MM.1S (cell line): ENCODE measurements around the gene IST1.

ENCODE experiments used
- DNase-seq: peaks from one replicate; pipeline ENCODE4 v3.0.0-alpha.2; 2015
- H2AFZ ChIP-seq: fragments of 300-600 bp; sonication (generic); 2 replicates; pipeline ENCODE4 v1.6.0; 2016; ENCODE audit warnings: antibody characterized with exemption, low read length
- H3F3A ChIP-seq: fragments of 300-600 bp; sonication (generic); 2 replicates; pipeline ENCODE4 v1.6.1; 2016; ENCODE audit warnings: mild to moderate bottlenecking, antibody characterized with exemption, low read length, moderate library complexity, mixed read lengths; ENCODE audit not compliant: insufficient read depth
- H3K27ac ChIP-seq: fragments of 300-600 bp; sonication (generic); 2 replicates; pipeline ENCODE4 v1.5.1; 2016; ENCODE audit warnings: mild to moderate bottlenecking, low read length
- H3K27me3 ChIP-seq: fragments of 300-600 bp; sonication (generic); replicated peaks from 2 replicates; pipeline ENCODE4 v1.6.0; 2016; ENCODE audit warnings: low read length; ENCODE audit not compliant: insufficient read depth
- H3K36me3 ChIP-seq: fragments of 300-600 bp; sonication (generic); replicated peaks from 2 replicates; pipeline ENCODE4 v1.6.1; 2016; ENCODE audit warnings: mild to moderate bottlenecking, low read length, mixed read lengths; ENCODE audit not compliant: insufficient read depth
- H3K4me1 ChIP-seq: fragments of 300-600 bp; sonication (generic); 2 replicates; pipeline ENCODE4 v1.6.1; 2016; ENCODE audit warnings: low read length, mixed read lengths
- H3K4me2 ChIP-seq: fragments of 300-600 bp; sonication (generic); 2 replicates; pipeline ENCODE4 v1.6.0; 2016; ENCODE audit warnings: low read depth, low read length
- H3K4me3 ChIP-seq: fragments of 300-600 bp; sonication (generic); 2 replicates; pipeline ENCODE4 v1.5.1; 2016; ENCODE audit warnings: low read length, mixed read lengths
- H3K79me2 ChIP-seq: fragments of 300-600 bp; sonication (generic); 2 replicates; pipeline ENCODE4 v1.6.1; 2016; ENCODE audit warnings: mixed run types, low read length, mixed read lengths
- H3K9ac ChIP-seq: fragments of 300-600 bp; sonication (generic); 2 replicates; pipeline ENCODE4 v1.6.1; 2016; ENCODE audit warnings: low read length, mixed read lengths
- H3K9me2 ChIP-seq: fragments of 300-600 bp; sonication (generic); replicated peaks from 2 replicates; pipeline ENCODE4 v1.6.1; 2016; ENCODE audit warnings: mild to moderate bottlenecking, low read length, mixed read lengths; ENCODE audit not compliant: insufficient read depth
- H3K9me3 ChIP-seq: fragments of 300-600 bp; sonication (generic); replicated peaks from 2 replicates; pipeline ENCODE4 v1.6.1; 2016; ENCODE audit warnings: mild to moderate bottlenecking, low read length, mixed read lengths; ENCODE audit not compliant: insufficient read depth
- H4K20me1 ChIP-seq: fragments of 300-600 bp; sonication (generic); 2 replicates; pipeline ENCODE4 v1.6.1; 2016; ENCODE audit warnings: mild to moderate bottlenecking, low read length, moderate library complexity, mixed read lengths; ENCODE audit not compliant: insufficient read depth
- CTCF ChIP-seq: fragments of 300-600 bp; sonication (generic); IDR thresholded peaks from 2 replicates; pipeline ENCODE4 v1.5.1; 2016; ENCODE audit warnings: antibody characterized with exemption, low read length, mixed read lengths
- EZH2 ChIP-seq: fragments of 300-600 bp; sonication (generic); optimal IDR thresholded peaks from 2 replicates; pipeline ENCODE3; 2017; ENCODE audit warnings: low read depth, mild to moderate bottlenecking, antibody characterized with exemption, low read length, mixed read lengths
- EZH2phosphoT487 ChIP-seq: fragments of 300-600 bp; sonication (generic); IDR thresholded peaks from 2 replicates; pipeline ENCODE4 v1.6.1; 2018; ENCODE audit warnings: antibody characterized with exemption, low read length

The IST1 gene

GRCh38 chr16:71933017-71933416 lies 37.7 kb downstream of the IST1 start:
- Histone ChIP-seq H3F3A (no peaks in the 10 kb centered on the region), H2AFZ (no peak overlapping the region), H3K4me2 (no peak overlapping the region), H3K4me3 (no peak overlapping the region), H4K20me1 (no peaks in the 10 kb centered on the region), H3K4me1 (no peaks in the 10 kb centered on the region), H3K36me3 (no peaks in the 10 kb centered on the region), H3K27ac (no peak overlapping the region), H3K27me3 (no peaks in the 10 kb centered on the region), H3K9me2 (no peaks in the 10 kb centered on the region), H3K79me2 (peaks cover 22% of the 10 kb centered on the region), H3K9ac (no peak overlapping the region), H3K9me3 (no peaks in the 10 kb centered on the region)
- TF ChIP-seq CTCF = no peak
- no peak for TF ChIP-seq EZH2phosphoT487
- no peak for TF ChIP-seq EZH2
- DNase-seq = no peak

GRCh38 chr16:71933913-71934695 lies 38.8 kb downstream of the IST1 start:
- no peak for DNase-seq
- Histone ChIP-seq H3K9me2 (no peaks in the 10 kb centered on the region), H3K79me2 (peaks cover 11% of the 10 kb centered on the region), H3K27ac (no peak overlapping the region), H2AFZ (no peak overlapping the region), H3K9ac (no peak overlapping the region), H3K9me3 (no peaks in the 10 kb centered on the region), H4K20me1 (no peaks in the 10 kb centered on the region), H3K4me1 (no peaks in the 10 kb centered on the region), H3K27me3 (no peaks in the 10 kb centered on the region), H3K36me3 (no peaks in the 10 kb centered on the region), H3K4me3 (no peak overlapping the region), H3F3A (no peaks in the 10 kb centered on the region), H3K4me2 (no peak overlapping the region)
- no peak for TF ChIP-seq EZH2phosphoT487
- no peak for TF ChIP-seq CTCF
- TF ChIP-seq EZH2 = no peak

- no peak for DNase-seq
- Histone ChIP-seq H3K79me2 (no peaks in the 10 kb centered on the region), H3K9me2 (no peaks in the 10 kb centered on the region), H2AFZ (no peak overlapping the region), H3K27ac (no peak overlapping the region), H3F3A (no peaks in the 10 kb centered on the region), H3K4me2 (no peak overlapping the region), H3K4me1 (no peaks in the 10 kb centered on the region), H3K9me3 (no peaks in the 10 kb centered on the region), H3K4me3 (no peak overlapping the region), H4K20me1 (no peaks in the 10 kb centered on the region), H3K9ac (no peak overlapping the region), H3K27me3 (no peaks in the 10 kb centered on the region), H3K36me3 (no peaks in the 10 kb centered on the region)
- TF ChIP-seq EZH2phosphoT487 = no peak
- no peak for TF ChIP-seq CTCF
- no peak for TF ChIP-seq EZH2
Measured at GRCh38 chr16:71937868-71938510, 42.7 kb downstream of the IST1 start.
